ENCODE measurements around the gene TNFSF13.
"Not testable (repeated sequence)": the region's sequence is repeated elsewhere in the genome, so short reads cannot be mapped to it uniquely, and the experiment has no call there.

TNFSF13 gene

GRCh38 chr17:7592422-7593021, 34.0 kb downstream of the TNFSF13 start:
- Histone ChIP-seq H3K27me3 (replicated peaks) (no peaks in the 10 kb centered on the region), H3K27ac (no peak overlapping the region), H3K4me3 (ENCODE audit: low read depth, low read length) (no peak overlapping the region), H3K36me3 (replicated peaks) (peaks cover 74% of the 10 kb centered on the region)
- in situ Hi-C loops (cut with HindIII; ENCODE audit: low pct_ligation_motif_present, low sequenced_read_pairs) = no loop called here
- DNase-seq = no peak
- TF ChIP-seq, protein P1, sequence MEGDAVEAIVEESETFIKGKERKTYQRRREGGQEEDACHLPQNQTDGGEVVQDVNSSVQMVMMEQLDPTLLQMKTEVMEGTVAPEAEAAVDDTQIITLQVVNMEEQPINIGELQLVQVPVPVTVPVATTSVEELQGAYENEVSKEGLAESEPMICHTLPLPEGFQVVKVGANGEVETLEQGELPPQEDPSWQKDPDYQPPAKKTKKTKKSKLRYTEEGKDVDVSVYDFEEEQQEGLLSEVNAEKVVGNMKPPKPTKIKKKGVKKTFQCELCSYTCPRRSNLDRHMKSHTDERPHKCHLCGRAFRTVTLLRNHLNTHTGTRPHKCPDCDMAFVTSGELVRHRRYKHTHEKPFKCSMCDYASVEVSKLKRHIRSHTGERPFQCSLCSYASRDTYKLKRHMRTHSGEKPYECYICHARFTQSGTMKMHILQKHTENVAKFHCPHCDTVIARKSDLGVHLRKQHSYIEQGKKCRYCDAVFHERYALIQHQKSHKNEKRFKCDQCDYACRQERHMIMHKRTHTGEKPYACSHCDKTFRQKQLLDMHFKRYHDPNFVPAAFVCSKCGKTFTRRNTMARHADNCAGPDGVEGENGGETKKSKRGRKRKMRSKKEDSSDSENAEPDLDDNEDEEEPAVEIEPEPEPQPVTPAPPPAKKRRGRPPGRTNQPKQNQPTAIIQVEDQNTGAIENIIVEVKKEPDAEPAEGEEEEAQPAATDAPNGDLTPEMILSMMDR (IDR thresholded peaks at IDR 0.05; ENCODE audit: low read depth, low read length, missing control alignments) = no peak

- TF ChIP-seq, protein P1 (IDR thresholded peaks at IDR 0.05; ENCODE audit: low read depth, low read length, missing control alignments) = no peak
- H3K36me3 ChIP-seq (replicated peaks) = peaks cover 78% of the 10 kb centered on the region
- DNase-seq = no peak
- in situ Hi-C loops (cut with HindIII; ENCODE audit: low pct_ligation_motif_present, low sequenced_read_pairs) = no loop called here
- H3K4me3 ChIP-seq (ENCODE audit: low read depth, low read length) = no peak overlapping the region
- H3K27ac ChIP-seq = no peak overlapping the region
- H3K27me3 ChIP-seq (replicated peaks) = no peaks in the 10 kb centered on the region
Measured at GRCh38 chr17:7593296-7593695, 34.7 kb downstream of the TNFSF13 start.

GRCh38 chr17:7597561-7597960, 39.0 kb downstream of the TNFSF13 start:
- H3K4me3 ChIP-seq (ENCODE audit: low read depth, low read length); H3K27ac ChIP-seq; DNase-seq; in situ Hi-C loops (cut with HindIII; ENCODE audit: low pct_ligation_motif_present, low sequenced_read_pairs); H3K27me3 ChIP-seq (replicated peaks): not testable (repeated sequence)
- peaks cover 85% of the 10 kb centered on the region for H3K36me3 ChIP-seq (replicated peaks)

GRCh38 chr17:7606280-7606679, 47.7 kb downstream of the TNFSF13 start:
- no peak for DNase-seq
- no peak overlapping the region for H3K27ac ChIP-seq
- no peak overlapping the region for H3K4me3 ChIP-seq (ENCODE audit: low read depth, low read length)
- no peaks in the 10 kb centered on the region for H3K27me3 ChIP-seq (replicated peaks)
- in situ Hi-C loops (cut with HindIII; ENCODE audit: low pct_ligation_motif_present, low sequenced_read_pairs) = no loop called here
- peaks cover 30% of the 10 kb centered on the region for H3K36me3 ChIP-seq (replicated peaks)
- TF ChIP-seq, protein P1 (IDR thresholded peaks at IDR 0.05; ENCODE audit: low read depth, low read length, missing control alignments) = no peak

- no peak overlapping the region for H3K27ac ChIP-seq
- no peak overlapping the region for H3K4me3 ChIP-seq (ENCODE audit: low read depth, low read length)
- H3K27me3 ChIP-seq (replicated peaks) = no peaks in the 10 kb centered on the region
- DNase-seq = no peak
- H3K36me3 ChIP-seq (replicated peaks) = peaks cover 3% of the 10 kb centered on the region
- TF ChIP-seq, protein P1 (IDR thresholded peaks at IDR 0.05; ENCODE audit: low read depth, low read length, missing control alignments) = no peak
- in situ Hi-C loops (cut with HindIII; ENCODE audit: low pct_ligation_motif_present, low sequenced_read_pairs) = no loop called here
Measured at GRCh38 chr17:7610641-7611040, 52.1 kb downstream of the TNFSF13 start.
